ENCODE results near the gene SUPV3L1. TPM values are rescaled to one million over a fixed set of nuclear protein-coding genes. Genes with fewer than 3 reads are reported as not detected.
A peak's percentile ranks its signal among the peaks of the same experiment; 100 is the strongest.

Gene SUPV3L1
- total RNA-seq, 4 donors from 2014 or later, result 23.4 to 53.7 (median 34.9) TPM

GRCh38 chr10:69234447-69234846, 54.4 kb downstream of the SUPV3L1 start:
- TF ChIP-seq EP300 (IDR thresholded peaks at IDR 0.05) (no peak), POLR2A (IDR thresholded peaks at IDR 0.05) (no peak), CTCF (IDR thresholded peaks at IDR 0.05) (no peak)
- Histone ChIP-seq H3K27ac (no peak overlapping the region), H3K36me3 (no peaks in the 10 kb centered on the region), H3K4me3 (no peak overlapping the region), H3K4me1 (peaks cover 0 to 17% (median 8%) of the 10 kb centered on the region in 4 donors), H3K9me3 (no peaks in the 10 kb centered on the region), H3K27me3 (no peaks in the 10 kb centered on the region)
- 92 to 96% methylated on average over 3 of the region's 3 CpGs for WGBS, 2 donors
- DNase-seq (ENCODE audit: low spot score in 2 of 2), result no peak

- 21% methylated on average over 17 of the region's 17 CpGs for WGBS, 2 donors
- H3K4me3 ChIP-seq, result no peak overlapping the region
Measured at GRCh38 chr10:69237528-69238159, 57.6 kb downstream of the SUPV3L1 start.

GRCh38 chr10:69239136-69239535, 59.1 kb downstream of the SUPV3L1 start:
- TF ChIP-seq POLR2A (IDR thresholded peaks at IDR 0.05), result no peak
- TF ChIP-seq EP300 (IDR thresholded peaks at IDR 0.05), result no peak
- no peak for TF ChIP-seq CTCF (IDR thresholded peaks at IDR 0.05)
- Histone ChIP-seq H3K36me3 (no peaks in the 10 kb centered on the region), H3K9me3 (no peaks in the 10 kb centered on the region), H3K4me1 (peaks cover 0 to 30% (median 14%) of the 10 kb centered on the region in 4 donors), H3K27ac (peak overlapping the region in 1 of 4 donors; percentile 81), H3K27me3 (no peaks in the 10 kb centered on the region), H3K4me3 (no peak overlapping the region)
- WGBS, 2 donors, result 80 to 82% methylated on average over 5 of the region's 5 CpGs
- DNase-seq (ENCODE audit: low spot score in 2 of 2), result no peak

More at GRCh38 chr10:69237528-69238159, 57.6 kb downstream of the SUPV3L1 start:
- no peaks in the 10 kb centered on the region for H3K9me3 ChIP-seq
- peaks cover 0 to 30% (median 14%) of the 10 kb centered on the region in 4 donors for H3K4me1 ChIP-seq
- TF ChIP-seq EP300 (IDR thresholded peaks at IDR 0.05) (peak in 1 of 2 donors; percentile 43), POLR2A (IDR thresholded peaks at IDR 0.05) (no peak), CTCF (IDR thresholded peaks at IDR 0.05) (peak; percentile 81 to 96 (median 90))
- no peaks in the 10 kb centered on the region for H3K36me3 ChIP-seq
- peak overlapping the region in 1 of 4 donors; percentile 9 for H3K27ac ChIP-seq
- DNase-seq (ENCODE audit: low spot score in 2 of 2), result peak; percentile 83 to 94
- H3K27me3 ChIP-seq, result no peaks in the 10 kb centered on the region

GRCh38 chr10:69239816-69240434, 59.9 kb downstream of the SUPV3L1 start:
- H3K36me3 ChIP-seq, result no peaks in the 10 kb centered on the region
- H3K27me3 ChIP-seq, result no peaks in the 10 kb centered on the region
- TF ChIP-seq EP300 (IDR thresholded peaks at IDR 0.05) (peak in 1 of 2 donors; percentile 22), CTCF (IDR thresholded peaks at IDR 0.05) (no peak), POLR2A (IDR thresholded peaks at IDR 0.05) (no peak)
- no peak overlapping the region for H3K4me3 ChIP-seq
- no peak for DNase-seq (ENCODE audit: low spot score in 2 of 2)
- 63 to 73% methylated on average over 6 of the region's 6 CpGs for WGBS, 2 donors
- peaks cover 0 to 30% (median 14%) of the 10 kb centered on the region in 4 donors for H3K4me1 ChIP-seq
- H3K27ac ChIP-seq, result peak overlapping the region in 1 of 4 donors; percentile 81
- no peaks in the 10 kb centered on the region for H3K9me3 ChIP-seq

GRCh38 chr10:69240455-69240854, 60.4 kb downstream of the SUPV3L1 start:
- TF ChIP-seq POLR2A (IDR thresholded peaks at IDR 0.05) (no peak), EP300 (IDR thresholded peaks at IDR 0.05) (no peak), CTCF (IDR thresholded peaks at IDR 0.05) (no peak)
- Histone ChIP-seq H3K9me3 (no peaks in the 10 kb centered on the region), H3K36me3 (no peaks in the 10 kb centered on the region), H3K4me3 (no peak overlapping the region), H3K27ac (peak overlapping the region in 1 of 4 donors; percentile 81), H3K27me3 (no peaks in the 10 kb centered on the region), H3K4me1 (peaks cover 0 to 30% (median 14%) of the 10 kb centered on the region in 4 donors)
- WGBS, 2 donors, result 94 to 95% methylated on average over 11 of the region's 11 CpGs
- no peak for DNase-seq (ENCODE audit: low spot score in 2 of 2)

Measured in tibial nerve (tissue), 4 donors.